IMR-90 (cell line): ENCODE results near the gene GBP6. TPM values are rescaled to one million over a fixed set of nuclear protein-coding genes. Genes with fewer than 3 reads are reported as not detected.

Experiments used
- ATAC-seq: fragments of 200-7000 bp; cut with Tn5 transposase; 2 replicates; pipeline ENCODE4 v1.9.1; 2020; ENCODE audit warnings: low read depth, mild to moderate bottlenecking, moderate library complexity
- BruUV-seq: library from RNA; stranded (reverse); fragments of 400-500 nt; replicated peaks from 2 replicates; lab custom pipeline; 2021; lab: Mats Ljungman, UMichigan
- CTCF ChIA-PET: fragments of 300-600 bp; formaldehyde crosslinking; extraction: SDS; loops from one replicate; lab custom pipeline; 2021; ENCODE audit warnings: antibody characterized with exemption; lab: Yijun Ruan, JAX
- POLR2A ChIA-PET: fragments of 300-600 bp; sonication (Branson Sonifier 250); formaldehyde crosslinking; loops from one replicate; lab custom pipeline; 2022; ENCODE audit warnings: antibody characterized with exemption; ENCODE audit not compliant: unreplicated experiment; lab: Charles Lee
- DNase-seq: peaks from one replicate; pipeline ENCODE4 v3.0.0; 2013
- H2AFZ ChIP-seq: replicated peaks from 2 replicates; pipeline ENCODE3; 2013; ENCODE audit warnings: low read length, mild to moderate bottlenecking; ENCODE audit not compliant: poor library complexity
- H2AK5ac ChIP-seq: 2 replicates; pipeline ENCODE4 v1.6.1; 2013; ENCODE audit warnings: low read depth, low read length, inconsistent platforms
- H2AK9ac ChIP-seq: replicated peaks from 2 replicates; pipeline ENCODE3; 2013; ENCODE audit warnings: mild to moderate bottlenecking, low read depth, low read length, moderate library complexity; ENCODE audit not compliant: poor library complexity
- H2BK120ac ChIP-seq: 2 replicates; pipeline ENCODE4 v1.6.1; 2013; ENCODE audit warnings: low read depth, low read length, inconsistent platforms
- H2BK15ac ChIP-seq: 3 replicates; pipeline ENCODE4 v1.6.1; 2013; ENCODE audit warnings: low read depth, low read length, inconsistent platforms
- H2BK20ac ChIP-seq: 2 replicates; pipeline ENCODE4 v1.6.1; 2013; ENCODE audit warnings: low read depth, mild to moderate bottlenecking, inconsistent platforms, low read length, moderate library complexity
- H2BK5ac ChIP-seq: 2 replicates; pipeline ENCODE4 v1.6.1; 2013; ENCODE audit warnings: mild to moderate bottlenecking, low read depth, low read length, inconsistent platforms; ENCODE audit not compliant: poor library complexity, severe bottlenecking
- H3K14ac ChIP-seq: replicated peaks from 2 replicates; pipeline ENCODE4 v1.6.1; 2013; ENCODE audit warnings: low read depth, low read length, inconsistent platforms
- H3K18ac ChIP-seq: 2 replicates; pipeline ENCODE4 v1.6.1; 2013; ENCODE audit warnings: low read depth, low read length, control low read depth
- H3K23ac ChIP-seq: 2 replicates; pipeline ENCODE4 v1.6.1; 2013; ENCODE audit warnings: low read depth, low read length, inconsistent platforms
- H3K27ac ChIP-seq: 2 replicates; pipeline ENCODE4 v1.5.1; 2013; ENCODE audit warnings: mild to moderate bottlenecking, control low read depth, low read length; ENCODE audit not compliant: insufficient read depth
- H3K27me3 ChIP-seq: 2 replicates; pipeline ENCODE4 v1.6.1; 2013; ENCODE audit warnings: low read length; ENCODE audit not compliant: control insufficient read depth, insufficient read depth
- H3K36me3 ChIP-seq: 2 replicates; pipeline ENCODE4 v1.6.1; 2013; ENCODE audit warnings: low read length, mixed read lengths; ENCODE audit not compliant: control insufficient read depth, insufficient read depth
- H3K4ac ChIP-seq: 2 replicates; pipeline ENCODE4 v1.6.1; 2013; ENCODE audit warnings: low read depth, low read length, inconsistent platforms
- H3K4me1 ChIP-seq: 2 replicates; pipeline ENCODE4 v1.6.1; 2013; ENCODE audit warnings: low read length, mixed read lengths; ENCODE audit not compliant: control insufficient read depth, insufficient read depth
- H3K4me2 ChIP-seq: 2 replicates; pipeline ENCODE4 v1.6.1; 2013; ENCODE audit warnings: low read depth, mild to moderate bottlenecking, control low read depth, low read length, moderate library complexity
- H3K4me3 ChIP-seq: 2 replicates; pipeline ENCODE4 v1.5.1; 2013; ENCODE audit warnings: low read depth, mild to moderate bottlenecking, control low read depth, low read length, moderate library complexity; ENCODE audit not compliant: insufficient read depth
- H3K56ac ChIP-seq: 2 replicates; pipeline ENCODE4 v1.6.1; 2013; ENCODE audit warnings: low read length, inconsistent platforms; ENCODE audit not compliant: insufficient read depth; ENCODE audit errors: extremely low read depth
- H3K79me1 ChIP-seq, 2 experiments: 2 replicates each; pipeline ENCODE4 v1.6.1; 2013; ENCODE audit warnings: low read length in 2 of 2, inconsistent platforms in 1 of 2, low read depth in 1 of 2
- H3K9ac ChIP-seq: 2 replicates; pipeline ENCODE4 v1.6.1; 2013; ENCODE audit warnings: low read depth, low read length, control low read depth
- H3K9me1 ChIP-seq: 2 replicates; pipeline ENCODE4 v1.6.1; 2013; ENCODE audit warnings: low read length, inconsistent platforms; ENCODE audit not compliant: insufficient read depth
- H3K9me3 ChIP-seq: 2 replicates; pipeline ENCODE4 v1.6.1; 2013; ENCODE audit warnings: low read length; ENCODE audit not compliant: control insufficient read depth, insufficient read depth
- H4K20me1 ChIP-seq: 2 replicates; pipeline ENCODE4 v1.6.1; 2013; ENCODE audit warnings: low read length, inconsistent platforms; ENCODE audit not compliant: insufficient read depth
- H4K5ac ChIP-seq: 2 replicates; pipeline ENCODE4 v1.6.1; 2013; ENCODE audit warnings: mild to moderate bottlenecking, low read depth, low read length, control low read depth
- H4K8ac ChIP-seq, 2 experiments: 2 replicates each; pipeline ENCODE4 v1.6.1; 2013; ENCODE audit warnings: low read depth in 2 of 2, low read length in 2 of 2, control low read depth in 1 of 2, inconsistent platforms in 1 of 2
- H4K91ac ChIP-seq: 2 replicates; pipeline ENCODE4 v1.6.1; 2013; ENCODE audit warnings: low read depth, low read length, inconsistent platforms; ENCODE audit not compliant: insufficient read depth
- BHLHE40 ChIP-seq: fragments of 150-350 bp; IDR thresholded peaks from 2 replicates; pipeline ENCODE4 v1.6.1; 2016; ENCODE audit warnings: mild to moderate bottlenecking, low read depth, low read length
- CEBPB ChIP-seq: IDR thresholded peaks from 2 replicates; pipeline ENCODE4 v1.6.1; 2012; ENCODE audit warnings: low read depth, low read length, improper control_type of control experiment
- CHD1 ChIP-seq: IDR thresholded peaks from 2 replicates; pipeline ENCODE4 v1.6.1; 2012; ENCODE audit warnings: low read depth, low read length, improper control_type of control experiment
- FOS ChIP-seq: fragments of 150-350 bp; IDR thresholded peaks from 2 replicates; pipeline ENCODE4 v1.6.1; 2016; ENCODE audit warnings: low read depth, low read length
- MAFK ChIP-seq: IDR thresholded peaks from 2 replicates; pipeline ENCODE4 v1.6.1; 2012; ENCODE audit warnings: low read depth, low read length, improper control_type of control experiment
- MAZ ChIP-seq: IDR thresholded peaks from 2 replicates; pipeline ENCODE4 v1.6.1; 2012; ENCODE audit warnings: low read depth, mild to moderate bottlenecking, low read length, improper control_type of control experiment, moderate library complexity, borderline replicate concordance
- MXI1 ChIP-seq: IDR thresholded peaks from 2 replicates; pipeline ENCODE4 v1.6.1; 2012; ENCODE audit warnings: low read depth, mild to moderate bottlenecking, low read length, moderate library complexity, borderline replicate concordance
- NFE2L2 ChIP-seq: fragments of 150-350 bp; IDR thresholded peaks from 2 replicates; pipeline ENCODE4 v1.6.1; 2016; ENCODE audit warnings: low read depth, mild to moderate bottlenecking, low read length
- POLR2A ChIP-seq: IDR thresholded peaks from 2 replicates; pipeline ENCODE4 v1.6.1; 2012; ENCODE audit warnings: mild to moderate bottlenecking, low read depth, low read length
- RAD21 ChIP-seq: IDR thresholded peaks from 2 replicates; pipeline ENCODE4 v1.6.1; 2012; ENCODE audit warnings: low read length, improper control_type of control experiment
- RCOR1 ChIP-seq: IDR thresholded peaks from 2 replicates; pipeline ENCODE4 v1.6.1; 2012; ENCODE audit warnings: mild to moderate bottlenecking, low read length, improper control_type of control experiment; ENCODE audit not compliant: insufficient replicate concordance
- dilution Hi-C: fragments of 300-500 bp; cut with HindIII; formaldehyde crosslinking; loops from one replicate; pipeline ENCODE4 v1.14.3; 2018; ENCODE audit warnings: low sequenced_read_pairs; ENCODE audit not compliant: unreplicated experiment
- in situ Hi-C: fragments of 300-500 bp; cut with MboI; formaldehyde crosslinking; loops from 3 replicates; pipeline ENCODE4 v1.14.3; 2019; ENCODE audit warnings: low sequenced_read_pairs, inconsistent platforms, mixed read lengths
- intact Hi-C: fragments of 100-400 bp; cut with micrococcal nuclease; formaldehyde crosslinking; loops from 2 replicates; pipeline ENCODE4 v1.10.0; 2022
- polyA plus RNA-seq, 3 experiments: library from polyadenylated mRNA; depleted of rRNA; stranded (reverse); fragments of >200 nt; gene quantifications; 2 replicates each; pipeline ENCODE4 v1.2.3, GENCODE V29; 2012; ENCODE audit warnings: low replicate concordance in 1 of 3
- total RNA-seq: library from RNA; depleted of rRNA; stranded (reverse); fragments of >200 nt; gene quantifications from 2 replicates; pipeline ENCODE4 v1.2.3, GENCODE V29; 2012

Gene GBP6
- total and polyA plus RNA-seq, 2 of the 4 experiments (the other 2 are of a cell fraction) = not detected

- H3K36me3 ChIP-seq = no peaks in the 10 kb centered on the region
- no peak overlapping the region for H3K27ac ChIP-seq
- no peaks in the 10 kb centered on the region for H3K9me3 ChIP-seq
- no peak overlapping the region for H3K56ac ChIP-seq
- no peaks in the 10 kb centered on the region for H3K27me3 ChIP-seq
- H2BK120ac ChIP-seq = no peak overlapping the region
- H2AK5ac ChIP-seq = no peak overlapping the region
- no peak overlapping the region for H2BK15ac ChIP-seq
- ChIA-PET CTCF (no interaction called here), POLR2A (no interaction called here)
- H3K23ac ChIP-seq = no peak overlapping the region
- BruUV-seq = no TSS peak
- no peak overlapping the region for H3K18ac ChIP-seq
- ATAC-seq = no peak
- H3K4me2 ChIP-seq = no peak overlapping the region
- no peak overlapping the region for H3K14ac ChIP-seq
- H3K79me1 ChIP-seq = no peaks in the 10 kb centered on the region
- H2AFZ ChIP-seq = no peak overlapping the region
- no peaks in the 10 kb centered on the region for H4K20me1 ChIP-seq
- no peaks in the 10 kb centered on the region for H3K4me1 ChIP-seq
- TF ChIP-seq FOS (no peak), MAFK (no peak), RAD21 (no peak), MAZ (no peak), BHLHE40 (no peak), POLR2A (no peak), RCOR1 (no peak), CEBPB (no peak), CHD1 (no peak), NFE2L2 (no peak), MXI1 (no peak)
- in situ Hi-C loops = no loop called here
- no peak overlapping the region for H2AK9ac ChIP-seq
- dilution Hi-C loops = no loop called here
- H3K9me1 ChIP-seq = no peaks in the 10 kb centered on the region
- H2BK5ac ChIP-seq = no peak overlapping the region
- H4K91ac ChIP-seq = no peak overlapping the region
- no peak overlapping the region for H3K4me3 ChIP-seq
- H4K5ac ChIP-seq = no peak overlapping the region
- no peak overlapping the region for H2BK20ac ChIP-seq
- DNase-seq = no peak
- H3K9ac ChIP-seq = no peak overlapping the region
- H3K4ac ChIP-seq = no peak overlapping the region
- intact Hi-C loops = no loop called here
- no peak overlapping the region for H4K8ac ChIP-seq
These were observed 18.6 kb downstream of the GBP6 start for GRCh38 chr1:89382479-89382878.
